Measurements from ENCODE around the gene PTGFR.

PTGFR gene

GRCh38 chr1:78491451-78492071 is 787 bp downstream of the PTGFR start:
- Histone ChIP-seq H2AFZ (ENCODE audit: low read length) (no peak overlapping the region), H3K4me2 (ENCODE audit: low read length) (no peak overlapping the region), H3K9ac (ENCODE audit: low read length) (no peak overlapping the region), H3F3A (ENCODE audit: insufficient read depth, low read length) (no peaks in the 10 kb centered on the region), H3K36me3 (ENCODE audit: insufficient read depth, low read length) (no peaks in the 10 kb centered on the region), H3K4me1 (ENCODE audit: insufficient read depth, low read length, severe bottlenecking) (no peaks in the 10 kb centered on the region), H3K79me2 (ENCODE audit: insufficient read depth, low read length) (no peaks in the 10 kb centered on the region), H3K4me3 (ENCODE audit: low read depth, low read length, poor library complexity, severe bottlenecking) (no peak overlapping the region), H3K27me3 (ENCODE audit: insufficient read depth, low read length) (no peaks in the 10 kb centered on the region), H3K9me3 (ENCODE audit: low read length) (no peaks in the 10 kb centered on the region), H3K9me2 (ENCODE audit: low read depth, low read length) (no peaks in the 10 kb centered on the region), H4K20me1 (ENCODE audit: insufficient read depth, low read length) (no peaks in the 10 kb centered on the region), H3K27ac (ENCODE audit: low read depth, low read length, poor library complexity, severe bottlenecking) (no peak overlapping the region)
- TF ChIP-seq EZH2 (IDR thresholded peaks at IDR 0.05; ENCODE audit: borderline replicate concordance, low read length) = no peak
- TF ChIP-seq, protein P1, sequence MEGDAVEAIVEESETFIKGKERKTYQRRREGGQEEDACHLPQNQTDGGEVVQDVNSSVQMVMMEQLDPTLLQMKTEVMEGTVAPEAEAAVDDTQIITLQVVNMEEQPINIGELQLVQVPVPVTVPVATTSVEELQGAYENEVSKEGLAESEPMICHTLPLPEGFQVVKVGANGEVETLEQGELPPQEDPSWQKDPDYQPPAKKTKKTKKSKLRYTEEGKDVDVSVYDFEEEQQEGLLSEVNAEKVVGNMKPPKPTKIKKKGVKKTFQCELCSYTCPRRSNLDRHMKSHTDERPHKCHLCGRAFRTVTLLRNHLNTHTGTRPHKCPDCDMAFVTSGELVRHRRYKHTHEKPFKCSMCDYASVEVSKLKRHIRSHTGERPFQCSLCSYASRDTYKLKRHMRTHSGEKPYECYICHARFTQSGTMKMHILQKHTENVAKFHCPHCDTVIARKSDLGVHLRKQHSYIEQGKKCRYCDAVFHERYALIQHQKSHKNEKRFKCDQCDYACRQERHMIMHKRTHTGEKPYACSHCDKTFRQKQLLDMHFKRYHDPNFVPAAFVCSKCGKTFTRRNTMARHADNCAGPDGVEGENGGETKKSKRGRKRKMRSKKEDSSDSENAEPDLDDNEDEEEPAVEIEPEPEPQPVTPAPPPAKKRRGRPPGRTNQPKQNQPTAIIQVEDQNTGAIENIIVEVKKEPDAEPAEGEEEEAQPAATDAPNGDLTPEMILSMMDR (IDR thresholded peaks at IDR 0.05; ENCODE audit: low read length) = no peak

DNA sequence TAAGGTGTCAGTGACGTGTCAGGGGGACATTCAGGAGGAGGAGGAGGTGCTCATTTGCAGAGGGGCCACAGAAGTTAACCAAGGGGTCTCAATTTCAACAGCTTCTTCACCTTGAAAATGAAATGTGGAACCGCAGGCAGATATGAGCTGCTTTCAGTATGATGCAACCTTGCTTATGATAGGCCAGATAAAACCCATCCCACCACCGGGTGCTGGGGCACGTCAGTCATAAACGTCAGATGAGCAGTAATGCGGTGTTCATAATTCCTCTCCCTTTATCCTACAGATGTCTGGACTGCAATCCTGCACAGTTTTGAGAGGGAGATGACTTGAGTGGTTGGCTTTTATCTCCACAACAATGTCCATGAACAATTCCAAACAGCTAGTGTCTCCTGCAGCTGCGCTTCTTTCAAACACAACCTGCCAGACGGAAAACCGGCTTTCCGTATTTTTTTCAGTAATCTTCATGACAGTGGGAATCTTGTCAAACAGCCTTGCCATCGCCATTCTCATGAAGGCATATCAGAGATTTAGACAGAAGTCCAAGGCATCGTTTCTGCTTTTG is 1.7 kb downstream of the PTGFR start:
- Histone ChIP-seq H3K4me3 (ENCODE audit: low read depth, low read length, poor library complexity, severe bottlenecking) (no peak overlapping the region), H3K9me2 (ENCODE audit: low read depth, low read length) (no peaks in the 10 kb centered on the region), H3K9ac (ENCODE audit: low read length) (no peak overlapping the region), H3K36me3 (ENCODE audit: insufficient read depth, low read length) (no peaks in the 10 kb centered on the region), H3K4me1 (ENCODE audit: insufficient read depth, low read length, severe bottlenecking) (no peaks in the 10 kb centered on the region), H3K27ac (ENCODE audit: low read depth, low read length, poor library complexity, severe bottlenecking) (no peak overlapping the region), H3K79me2 (ENCODE audit: insufficient read depth, low read length) (no peaks in the 10 kb centered on the region), H3F3A (ENCODE audit: insufficient read depth, low read length) (no peaks in the 10 kb centered on the region), H3K27me3 (ENCODE audit: insufficient read depth, low read length) (no peaks in the 10 kb centered on the region), H4K20me1 (ENCODE audit: insufficient read depth, low read length) (no peaks in the 10 kb centered on the region), H2AFZ (ENCODE audit: low read length) (no peak overlapping the region), H3K4me2 (ENCODE audit: low read length) (no peak overlapping the region), H3K9me3 (ENCODE audit: low read length) (no peaks in the 10 kb centered on the region)
- TF ChIP-seq, protein P1 (IDR thresholded peaks at IDR 0.05; ENCODE audit: low read length) = no peak
- TF ChIP-seq EZH2 (IDR thresholded peaks at IDR 0.05; ENCODE audit: borderline replicate concordance, low read length) = no peak

- Histone ChIP-seq H3K27ac (ENCODE audit: low read depth, low read length, poor library complexity, severe bottlenecking) (no peak overlapping the region), H3K9me3 (ENCODE audit: low read length) (no peaks in the 10 kb centered on the region), H3K79me2 (ENCODE audit: insufficient read depth, low read length) (no peaks in the 10 kb centered on the region), H3K4me1 (ENCODE audit: insufficient read depth, low read length, severe bottlenecking) (no peaks in the 10 kb centered on the region), H3K9ac (ENCODE audit: low read length) (no peak overlapping the region), H3F3A (ENCODE audit: insufficient read depth, low read length) (no peaks in the 10 kb centered on the region), H4K20me1 (ENCODE audit: insufficient read depth, low read length) (no peaks in the 10 kb centered on the region), H3K27me3 (ENCODE audit: insufficient read depth, low read length) (no peaks in the 10 kb centered on the region), H3K36me3 (ENCODE audit: insufficient read depth, low read length) (no peaks in the 10 kb centered on the region), H3K4me3 (ENCODE audit: low read depth, low read length, poor library complexity, severe bottlenecking) (no peak overlapping the region), H3K9me2 (ENCODE audit: low read depth, low read length) (no peaks in the 10 kb centered on the region), H3K4me2 (ENCODE audit: low read length) (no peak overlapping the region), H2AFZ (ENCODE audit: low read length) (no peak overlapping the region)
- no peak for TF ChIP-seq EZH2 (IDR thresholded peaks at IDR 0.05; ENCODE audit: borderline replicate concordance, low read length)
- TF ChIP-seq, protein P1 (IDR thresholded peaks at IDR 0.05; ENCODE audit: low read length) = no peak
Observed at GRCh38 chr1:78493451-78493850, 2.7 kb downstream of the PTGFR start.

All from OCI-LY1 (cell line).